Measurements from ENCODE around the gene NCAPD2.

Gene NCAPD2

GRCh38 chr12:6539707-6540134 lies 45.8 kb downstream of the NCAPD2 start:
- peak overlapping the region; percentile 99 for H3K4me3 Mint-ChIP-seq
- H3K4me1 Mint-ChIP-seq (ENCODE audit: low read depth), result peaks cover 54% of the 10 kb centered on the region
- no peaks in the 10 kb centered on the region for H3K27me3 Mint-ChIP-seq
- H3K9me3 Mint-ChIP-seq, result no peaks in the 10 kb centered on the region
- H3K36me3 Mint-ChIP-seq (ENCODE audit: low read depth), result peaks cover 46% of the 10 kb centered on the region
- H3K27ac Mint-ChIP-seq, result peak overlapping the region; percentile 100

GRCh38 chr12:6540181-6540877 lies 46.4 kb downstream of the NCAPD2 start:
- H3K36me3 Mint-ChIP-seq (ENCODE audit: low read depth), result peaks cover 39% of the 10 kb centered on the region
- peak overlapping the region; percentile 99 for H3K4me3 Mint-ChIP-seq
- no peaks in the 10 kb centered on the region for H3K27me3 Mint-ChIP-seq
- H3K9me3 Mint-ChIP-seq, result no peaks in the 10 kb centered on the region
- H3K27ac Mint-ChIP-seq, result peak overlapping the region; percentile 81
- peaks cover 50% of the 10 kb centered on the region for H3K4me1 Mint-ChIP-seq (ENCODE audit: low read depth)

- Mint-ChIP-seq H3K27me3 (no peaks in the 10 kb centered on the region), H3K27ac (no peak overlapping the region), H3K9me3 (no peaks in the 10 kb centered on the region), H3K36me3 (ENCODE audit: low read depth) (peaks cover 36% of the 10 kb centered on the region), H3K4me1 (ENCODE audit: low read depth) (peaks cover 41% of the 10 kb centered on the region), H3K4me3 (no peak overlapping the region)
These were observed 47.7 kb downstream of the NCAPD2 start for GRCh38 chr12:6541371-6542165.

- H3K36me3 Mint-ChIP-seq (ENCODE audit: low read depth), result peaks cover 34% of the 10 kb centered on the region
- peaks cover 33% of the 10 kb centered on the region for H3K4me1 Mint-ChIP-seq (ENCODE audit: low read depth)
- H3K9me3 Mint-ChIP-seq, result no peaks in the 10 kb centered on the region
- no peak overlapping the region for H3K4me3 Mint-ChIP-seq
- H3K27me3 Mint-ChIP-seq, result no peaks in the 10 kb centered on the region
- no peak overlapping the region for H3K27ac Mint-ChIP-seq
These were observed 48.5 kb downstream of the NCAPD2 start for GRCh38 chr12:6542209-6543009.

GRCh38 chr12:6546016-6546415 lies 52.1 kb downstream of the NCAPD2 start:
- Mint-ChIP-seq H3K9me3 (no peaks in the 10 kb centered on the region), H3K27me3 (no peaks in the 10 kb centered on the region), H3K4me1 (ENCODE audit: low read depth) (peaks cover 4% of the 10 kb centered on the region), H3K27ac (no peak overlapping the region), H3K4me3 (no peak overlapping the region), H3K36me3 (ENCODE audit: low read depth) (peaks cover 22% of the 10 kb centered on the region)

GRCh38 chr12:6547566-6547965 lies 53.7 kb downstream of the NCAPD2 start:
- Mint-ChIP-seq H3K4me3 (no peak overlapping the region), H3K27ac (no peak overlapping the region), H3K4me1 (ENCODE audit: low read depth) (peaks cover 3% of the 10 kb centered on the region), H3K9me3 (no peaks in the 10 kb centered on the region), H3K27me3 (no peaks in the 10 kb centered on the region), H3K36me3 (ENCODE audit: low read depth) (peaks cover 22% of the 10 kb centered on the region)

- no peak overlapping the region for H3K27ac Mint-ChIP-seq
- peaks cover 8% of the 10 kb centered on the region for H3K4me1 Mint-ChIP-seq (ENCODE audit: low read depth)
- no peaks in the 10 kb centered on the region for H3K9me3 Mint-ChIP-seq
- H3K4me3 Mint-ChIP-seq, result no peak overlapping the region
- no peaks in the 10 kb centered on the region for H3K27me3 Mint-ChIP-seq
- H3K36me3 Mint-ChIP-seq (ENCODE audit: low read depth), result peaks cover 22% of the 10 kb centered on the region
These were observed 54.1 kb downstream of the NCAPD2 start for GRCh38 chr12:6547987-6548386.

GRCh38 chr12:6548556-6548955 lies 54.7 kb downstream of the NCAPD2 start:
- H3K36me3 Mint-ChIP-seq (ENCODE audit: low read depth), result peaks cover 22% of the 10 kb centered on the region
- H3K27ac Mint-ChIP-seq, result no peak overlapping the region
- no peaks in the 10 kb centered on the region for H3K9me3 Mint-ChIP-seq
- no peak overlapping the region for H3K4me3 Mint-ChIP-seq
- peaks cover 12% of the 10 kb centered on the region for H3K4me1 Mint-ChIP-seq (ENCODE audit: low read depth)
- H3K27me3 Mint-ChIP-seq, result no peaks in the 10 kb centered on the region

GRCh38 chr12:6548966-6549683 lies 55.2 kb downstream of the NCAPD2 start:
- Mint-ChIP-seq H3K27me3 (no peaks in the 10 kb centered on the region), H3K4me3 (no peak overlapping the region), H3K9me3 (no peaks in the 10 kb centered on the region), H3K4me1 (ENCODE audit: low read depth) (peaks cover 18% of the 10 kb centered on the region), H3K27ac (no peak overlapping the region), H3K36me3 (ENCODE audit: low read depth) (peaks cover 22% of the 10 kb centered on the region)

- peaks cover 24% of the 10 kb centered on the region for H3K4me1 Mint-ChIP-seq (ENCODE audit: low read depth)
- H3K4me3 Mint-ChIP-seq, result no peak overlapping the region
- no peak overlapping the region for H3K27ac Mint-ChIP-seq
- H3K27me3 Mint-ChIP-seq, result no peaks in the 10 kb centered on the region
- no peaks in the 10 kb centered on the region for H3K9me3 Mint-ChIP-seq
- H3K36me3 Mint-ChIP-seq (ENCODE audit: low read depth), result peaks cover 22% of the 10 kb centered on the region
These were observed 55.8 kb downstream of the NCAPD2 start for GRCh38 chr12:6549684-6550151.

- H3K27ac Mint-ChIP-seq, result no peak overlapping the region
- H3K4me1 Mint-ChIP-seq (ENCODE audit: low read depth), result peaks cover 29% of the 10 kb centered on the region
- H3K4me3 Mint-ChIP-seq, result no peak overlapping the region
- no peaks in the 10 kb centered on the region for H3K9me3 Mint-ChIP-seq
- peaks cover 27% of the 10 kb centered on the region for H3K36me3 Mint-ChIP-seq (ENCODE audit: low read depth)
- no peaks in the 10 kb centered on the region for H3K27me3 Mint-ChIP-seq
These were observed 56.6 kb downstream of the NCAPD2 start for GRCh38 chr12:6550294-6551062.

- no peak overlapping the region for H3K27ac Mint-ChIP-seq
- H3K9me3 Mint-ChIP-seq, result no peaks in the 10 kb centered on the region
- H3K4me1 Mint-ChIP-seq (ENCODE audit: low read depth), result peaks cover 29% of the 10 kb centered on the region
- H3K4me3 Mint-ChIP-seq, result no peak overlapping the region
- no peaks in the 10 kb centered on the region for H3K27me3 Mint-ChIP-seq
- H3K36me3 Mint-ChIP-seq (ENCODE audit: low read depth), result peaks cover 21% of the 10 kb centered on the region
These were observed 57.2 kb downstream of the NCAPD2 start for GRCh38 chr12:6551063-6551461.

GRCh38 chr12:6551496-6552139 lies 57.7 kb downstream of the NCAPD2 start:
- Mint-ChIP-seq H3K9me3 (no peaks in the 10 kb centered on the region), H3K4me3 (no peak overlapping the region), H3K27me3 (no peaks in the 10 kb centered on the region), H3K4me1 (ENCODE audit: low read depth) (peaks cover 31% of the 10 kb centered on the region), H3K36me3 (ENCODE audit: low read depth) (peaks cover 20% of the 10 kb centered on the region), H3K27ac (peak overlapping the region; percentile 11)
